HepG2 (cell line): ENCODE results near the gene SRSF8. TPM values are rescaled to one million over a fixed set of nuclear protein-coding genes. Genes with fewer than 3 reads are reported as not detected.

ENCODE experiments used
- HOXD1 ChIP-seq: sonication (generic); formaldehyde crosslinking; IDR thresholded peaks from 2 replicates; pipeline ENCODE4 v1.5.0; 2020; ENCODE audit warnings: missing genetic modification reagents
- MYC ChIP-seq: sonication (generic); formaldehyde crosslinking; IDR thresholded peaks from 2 replicates; pipeline ENCODE4 v1.9.0; 2021; ENCODE audit warnings: missing genetic modification reagents, borderline replicate concordance
- PCBP2 ChIP-seq: fragments of 200-400 bp; formaldehyde crosslinking; optimal IDR thresholded peaks from 2 replicates; pipeline ENCODE3; 2018; ENCODE audit warnings: low read length, low read depth; ENCODE audit not compliant: poor library complexity, severe bottlenecking
- POGZ ChIP-seq: sonication (generic); formaldehyde crosslinking; IDR thresholded peaks from 2 replicates; pipeline ENCODE4 v1.4.0; 2020; ENCODE audit warnings: mild to moderate bottlenecking, missing genetic modification reagents
- TP53 ChIP-seq: sonication (generic); formaldehyde crosslinking; conservative IDR thresholded peaks from 2 replicates; pipeline ENCODE4 v1.4.0; 2020; ENCODE audit warnings: missing genetic modification reagents
- ZNF260 ChIP-seq: sonication (generic); formaldehyde crosslinking; IDR thresholded peaks from 2 replicates; pipeline ENCODE4 v1.4.0; 2020; ENCODE audit warnings: missing genetic modification reagents, low read depth, mild to moderate bottlenecking, borderline replicate concordance
- ZNF510 ChIP-seq: sonication (generic); formaldehyde crosslinking; IDR thresholded peaks from 2 replicates; pipeline ENCODE4 v1.4.0; 2020; ENCODE audit warnings: low read depth, mild to moderate bottlenecking, missing genetic modification reagents
- ZNF788 ChIP-seq: sonication (generic); formaldehyde crosslinking; IDR thresholded peaks from 2 replicates; pipeline ENCODE4 v1.5.0; 2020; ENCODE audit warnings: mild to moderate bottlenecking, missing genetic modification reagents, borderline replicate concordance
- ZSCAN22 ChIP-seq: sonication (generic); formaldehyde crosslinking; IDR thresholded peaks from 2 replicates; pipeline ENCODE4 v1.4.0; 2020; ENCODE audit warnings: mild to moderate bottlenecking, missing genetic modification reagents
- ZSCAN30 ChIP-seq: sonication (generic); formaldehyde crosslinking; IDR thresholded peaks from 2 replicates; pipeline ENCODE4 v1.5.0; 2020; ENCODE audit warnings: mild to moderate bottlenecking, missing genetic modification reagents
- polyA plus RNA-seq, 8 experiments: library from polyadenylated mRNA; depleted of rRNA in 3 of 8; stranded (reverse) in 7 of 8; unstranded in 1 of 8; fragments of >200 nt; fragmentation: Illumina TruSeq in 4 of 8; extraction: Trizol in 4 of 8; gene quantifications; 2 replicates each; pipeline versions ENCODE4 v1.2.1 to v1.2.3, GENCODE V29; 2011 to 2016; ENCODE audit warnings: low read depth in 4 of 8, missing spikeins in 1 of 8, mixed read lengths in 1 of 8; ENCODE audit not compliant: insufficient read depth in 1 of 8
- total RNA-seq, 5 experiments: library from RNA; depleted of rRNA; stranded (reverse); fragments of >200 nt; fragmentation: Illumina TruSeq; extraction: Trizol; gene quantifications; 2 replicates each; pipeline ENCODE4 v1.2.3, GENCODE V29; 2016; ENCODE audit warnings: low read depth in 1 of 5
- TF ChIP-seq, protein P1 (sequence below): sonication (generic); formaldehyde crosslinking; IDR thresholded peaks from 2 replicates; pipeline ENCODE4 v1.5.1; 2020; ENCODE audit warnings: missing genetic modification reagents, mild to moderate bottlenecking, borderline replicate concordance
- TF ChIP-seq, protein P2 (sequence below): IDR thresholded peaks from 2 replicates; pipeline ENCODE4 v1.6.1; 2016; ENCODE audit warnings: low read depth, missing genetic modification reagents, missing compliant biosample characterization
- TF ChIP-seq, protein P3 (sequence below), 2 experiments: sonication (generic) in 1 of 2; formaldehyde crosslinking in 1 of 2; IDR thresholded peaks; 2 replicates each; pipeline versions ENCODE4 v1.4.0 to v1.6.1; 2016 to 2020; ENCODE audit warnings: borderline replicate concordance in 1 of 2, low read depth in 1 of 2, mild to moderate bottlenecking in 1 of 2, missing genetic modification reagents in 1 of 2

Gene SRSF8
- total and polyA plus RNA-seq, 2 of the 13 experiments (the other 11 are each of a cell fraction or from before 2014, with no cell fraction given), result 21.8 to 25.8 TPM

DNA sequence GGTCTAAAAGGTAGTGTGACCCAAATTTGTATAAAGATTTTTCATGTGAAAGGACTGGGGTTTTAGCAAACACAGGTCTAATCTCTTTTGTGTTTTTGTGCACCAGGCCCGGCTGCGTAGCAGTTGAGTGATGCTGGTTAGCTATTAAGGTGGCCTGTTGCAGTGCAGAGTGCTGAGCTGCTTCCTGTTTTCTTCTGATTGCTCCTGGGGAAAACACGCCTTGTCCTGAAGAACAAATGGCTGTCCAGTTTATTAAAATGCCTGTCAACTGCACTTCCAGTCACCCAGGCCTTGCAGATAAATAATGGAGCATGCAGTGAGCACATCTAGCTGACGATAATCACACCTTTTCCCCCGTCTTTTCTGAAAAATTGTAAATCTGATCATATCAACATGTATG is 1.8 kb downstream of the SRSF8 start (continued):
- TF ChIP-seq, protein P1, sequence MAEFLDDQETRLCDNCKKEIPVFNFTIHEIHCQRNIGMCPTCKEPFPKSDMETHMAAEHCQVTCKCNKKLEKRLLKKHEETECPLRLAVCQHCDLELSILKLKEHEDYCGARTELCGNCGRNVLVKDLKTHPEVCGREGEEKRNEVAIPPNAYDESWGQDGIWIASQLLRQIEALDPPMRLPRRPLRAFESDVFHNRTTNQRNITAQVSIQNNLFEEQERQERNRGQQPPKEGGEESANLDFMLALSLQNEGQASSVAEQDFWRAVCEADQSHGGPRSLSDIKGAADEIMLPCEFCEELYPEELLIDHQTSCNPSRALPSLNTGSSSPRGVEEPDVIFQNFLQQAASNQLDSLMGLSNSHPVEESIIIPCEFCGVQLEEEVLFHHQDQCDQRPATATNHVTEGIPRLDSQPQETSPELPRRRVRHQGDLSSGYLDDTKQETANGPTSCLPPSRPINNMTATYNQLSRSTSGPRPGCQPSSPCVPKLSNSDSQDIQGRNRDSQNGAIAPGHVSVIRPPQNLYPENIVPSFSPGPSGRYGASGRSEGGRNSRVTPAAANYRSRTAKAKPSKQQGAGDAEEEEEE (CRISPR knock-in tag), result no peak
- TF ChIP-seq HOXD1 (CRISPR knock-in tag) (no peak), ZNF788 (CRISPR knock-in tag) (no peak), ZSCAN22 (no peak), ZNF510 (CRISPR knock-in tag) (no peak), ZNF260 (CRISPR knock-in tag) (no peak), POGZ (CRISPR knock-in tag) (peak; percentile 66), MYC (CRISPR knock-in tag) (peak; percentile 29; the same call in 1 of the 2 replicates), TP53 (CRISPR knock-in tag) (0 out of 2 replicates have a peak, but pooled peaks have one; percentile 21), ZSCAN30 (CRISPR knock-in tag) (no peak), PCBP2 (no peak)
- TF ChIP-seq, protein P2, sequence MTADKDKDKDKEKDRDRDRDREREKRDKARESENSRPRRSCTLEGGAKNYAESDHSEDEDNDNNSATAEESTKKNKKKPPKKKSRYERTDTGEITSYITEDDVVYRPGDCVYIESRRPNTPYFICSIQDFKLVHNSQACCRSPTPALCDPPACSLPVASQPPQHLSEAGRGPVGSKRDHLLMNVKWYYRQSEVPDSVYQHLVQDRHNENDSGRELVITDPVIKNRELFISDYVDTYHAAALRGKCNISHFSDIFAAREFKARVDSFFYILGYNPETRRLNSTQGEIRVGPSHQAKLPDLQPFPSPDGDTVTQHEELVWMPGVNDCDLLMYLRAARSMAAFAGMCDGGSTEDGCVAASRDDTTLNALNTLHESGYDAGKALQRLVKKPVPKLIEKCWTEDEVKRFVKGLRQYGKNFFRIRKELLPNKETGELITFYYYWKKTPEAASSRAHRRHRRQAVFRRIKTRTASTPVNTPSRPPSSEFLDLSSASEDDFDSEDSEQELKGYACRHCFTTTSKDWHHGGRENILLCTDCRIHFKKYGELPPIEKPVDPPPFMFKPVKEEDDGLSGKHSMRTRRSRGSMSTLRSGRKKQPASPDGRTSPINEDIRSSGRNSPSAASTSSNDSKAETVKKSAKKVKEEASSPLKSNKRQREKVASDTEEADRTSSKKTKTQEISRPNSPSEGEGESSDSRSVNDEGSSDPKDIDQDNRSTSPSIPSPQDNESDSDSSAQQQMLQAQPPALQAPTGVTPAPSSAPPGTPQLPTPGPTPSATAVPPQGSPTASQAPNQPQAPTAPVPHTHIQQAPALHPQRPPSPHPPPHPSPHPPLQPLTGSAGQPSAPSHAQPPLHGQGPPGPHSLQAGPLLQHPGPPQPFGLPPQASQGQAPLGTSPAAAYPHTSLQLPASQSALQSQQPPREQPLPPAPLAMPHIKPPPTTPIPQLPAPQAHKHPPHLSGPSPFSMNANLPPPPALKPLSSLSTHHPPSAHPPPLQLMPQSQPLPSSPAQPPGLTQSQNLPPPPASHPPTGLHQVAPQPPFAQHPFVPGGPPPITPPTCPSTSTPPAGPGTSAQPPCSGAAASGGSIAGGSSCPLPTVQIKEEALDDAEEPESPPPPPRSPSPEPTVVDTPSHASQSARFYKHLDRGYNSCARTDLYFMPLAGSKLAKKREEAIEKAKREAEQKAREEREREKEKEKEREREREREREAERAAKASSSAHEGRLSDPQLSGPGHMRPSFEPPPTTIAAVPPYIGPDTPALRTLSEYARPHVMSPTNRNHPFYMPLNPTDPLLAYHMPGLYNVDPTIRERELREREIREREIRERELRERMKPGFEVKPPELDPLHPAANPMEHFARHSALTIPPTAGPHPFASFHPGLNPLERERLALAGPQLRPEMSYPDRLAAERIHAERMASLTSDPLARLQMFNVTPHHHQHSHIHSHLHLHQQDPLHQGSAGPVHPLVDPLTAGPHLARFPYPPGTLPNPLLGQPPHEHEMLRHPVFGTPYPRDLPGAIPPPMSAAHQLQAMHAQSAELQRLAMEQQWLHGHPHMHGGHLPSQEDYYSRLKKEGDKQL (CRISPR knock-in tag), result no peak
- TF ChIP-seq, protein P3, sequence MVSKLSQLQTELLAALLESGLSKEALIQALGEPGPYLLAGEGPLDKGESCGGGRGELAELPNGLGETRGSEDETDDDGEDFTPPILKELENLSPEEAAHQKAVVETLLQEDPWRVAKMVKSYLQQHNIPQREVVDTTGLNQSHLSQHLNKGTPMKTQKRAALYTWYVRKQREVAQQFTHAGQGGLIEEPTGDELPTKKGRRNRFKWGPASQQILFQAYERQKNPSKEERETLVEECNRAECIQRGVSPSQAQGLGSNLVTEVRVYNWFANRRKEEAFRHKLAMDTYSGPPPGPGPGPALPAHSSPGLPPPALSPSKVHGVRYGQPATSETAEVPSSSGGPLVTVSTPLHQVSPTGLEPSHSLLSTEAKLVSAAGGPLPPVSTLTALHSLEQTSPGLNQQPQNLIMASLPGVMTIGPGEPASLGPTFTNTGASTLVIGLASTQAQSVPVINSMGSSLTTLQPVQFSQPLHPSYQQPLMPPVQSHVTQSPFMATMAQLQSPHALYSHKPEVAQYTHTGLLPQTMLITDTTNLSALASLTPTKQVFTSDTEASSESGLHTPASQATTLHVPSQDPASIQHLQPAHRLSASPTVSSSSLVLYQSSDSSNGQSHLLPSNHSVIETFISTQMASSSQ (IDR thresholded peaks at IDR 0.05; ENCODE audit: low read depth), result peak; percentile 53; the same call in 1 of the 2 replicates
- TF ChIP-seq, protein P3 (CRISPR knock-in tag; IDR thresholded peaks at IDR 0.05; ENCODE audit: borderline replicate concordance), result peak; percentile 26; the same call in 1 of the 2 replicates
